HG03521 (cell line): ENCODE measurements around the gene SCGB1D4.
"Not testable (repeated sequence)": the region's sequence is repeated elsewhere in the genome, so short reads cannot be mapped to it uniquely, and the experiment has no call there.

Experiments used
- ATAC-seq: cut with Tn5 transposase; IDR thresholded peaks from one replicate; pipeline ENCODE4 v1.9.1; 2021; ENCODE audit warnings: mild to moderate bottlenecking, moderate library complexity; ENCODE audit not compliant: unreplicated experiment

Gene SCGB1D4, protein sequence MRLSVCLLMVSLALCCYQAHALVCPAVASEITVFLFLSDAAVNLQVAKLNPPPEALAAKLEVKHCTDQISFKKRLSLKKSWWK

DNA sequence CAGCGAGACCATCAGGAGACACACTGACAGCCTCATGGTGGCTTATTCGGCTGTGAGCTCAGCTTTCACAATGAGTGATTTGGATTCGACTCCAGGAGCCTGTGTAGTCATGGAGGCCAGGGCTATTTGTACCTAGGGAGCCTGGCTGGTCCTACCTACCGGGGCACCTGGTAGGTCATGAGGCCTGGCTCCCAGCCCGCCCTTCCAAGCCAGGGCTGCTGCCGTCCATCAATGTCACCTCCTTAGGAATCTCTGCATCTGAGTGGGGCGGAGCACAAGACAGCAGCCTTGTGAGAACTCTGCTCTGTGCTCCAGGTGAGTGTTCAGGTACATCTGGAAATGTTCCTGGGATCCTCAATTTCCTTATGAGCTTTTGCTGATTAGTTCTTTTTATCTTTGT lies at the start of gene SCGB1D4:
SCGB1D4 (minus strand) TSS at position 101 of the 400 bp plus-strand sequence; CDS start at position 36, 65 bp downstream.
- ATAC-seq, result no peak

DNA sequence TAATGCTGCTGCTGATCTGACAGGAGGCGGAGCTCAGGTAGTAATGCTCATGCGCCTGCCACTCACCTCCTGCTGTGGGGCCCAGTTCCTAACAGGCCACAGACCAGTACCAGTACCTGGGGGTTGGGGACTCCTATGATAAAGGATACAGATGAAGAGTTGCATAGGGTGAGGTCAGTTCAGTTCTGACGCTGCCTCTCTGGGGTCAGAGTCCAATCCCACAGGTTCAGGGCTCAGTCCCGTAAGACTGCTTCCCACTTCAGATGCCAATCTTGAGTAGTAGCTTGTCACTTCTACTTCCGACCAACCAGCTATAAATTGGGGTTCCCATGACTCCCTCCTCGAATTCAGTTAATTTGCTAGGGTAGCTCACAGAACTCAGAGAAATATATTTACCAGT lies 47.0 kb upstream of the SCGB1D4 start:
- ATAC-seq, result no peak

DNA sequence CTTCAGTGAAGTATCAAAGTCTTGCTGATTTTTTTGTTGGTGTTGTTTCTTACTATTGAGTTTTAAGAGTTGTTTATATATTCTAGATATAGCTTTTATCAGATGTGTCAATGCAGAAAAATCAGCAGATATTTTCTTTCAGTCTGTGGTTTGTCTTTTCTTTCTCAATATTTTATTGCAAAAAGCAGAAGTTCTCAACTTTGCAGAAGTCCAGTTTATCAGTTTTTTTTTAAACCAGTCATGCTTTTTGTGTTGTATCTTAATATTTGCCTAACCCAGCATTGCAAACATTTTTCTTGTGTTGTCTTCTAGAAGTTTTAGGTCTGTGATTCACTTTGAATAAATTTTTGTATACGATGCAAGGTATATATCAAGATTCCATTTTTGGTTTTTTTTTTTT lies 45.3 kb upstream of the SCGB1D4 start:
- no peak for ATAC-seq

DNA sequence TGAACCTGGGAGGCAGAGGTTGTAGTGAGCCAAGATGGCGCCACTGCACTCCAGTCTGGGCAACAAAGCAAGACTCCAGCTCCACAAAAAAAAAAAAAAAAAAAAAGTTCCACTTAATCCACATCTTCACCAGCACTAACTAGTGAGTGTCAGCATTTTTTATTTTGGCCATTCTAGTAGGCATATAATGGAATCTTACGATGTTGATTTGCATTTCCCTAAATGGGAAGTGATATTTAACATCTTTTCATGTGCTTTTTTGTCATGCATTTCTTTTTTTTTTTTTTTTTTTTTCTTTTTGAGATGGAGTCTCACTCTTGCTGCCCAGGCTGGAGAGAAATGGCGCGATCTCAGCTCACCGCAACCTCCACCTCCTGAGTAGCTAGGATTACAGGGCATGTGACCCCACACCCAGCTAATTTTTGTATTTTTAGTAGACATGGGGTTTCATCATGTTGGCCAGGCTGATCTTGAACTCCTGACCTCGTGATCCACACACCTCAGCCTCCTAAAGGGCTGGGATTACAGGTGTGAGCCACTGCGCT lies 44.8 kb upstream of the SCGB1D4 start:
- not testable (repeated sequence) for ATAC-seq

DNA sequence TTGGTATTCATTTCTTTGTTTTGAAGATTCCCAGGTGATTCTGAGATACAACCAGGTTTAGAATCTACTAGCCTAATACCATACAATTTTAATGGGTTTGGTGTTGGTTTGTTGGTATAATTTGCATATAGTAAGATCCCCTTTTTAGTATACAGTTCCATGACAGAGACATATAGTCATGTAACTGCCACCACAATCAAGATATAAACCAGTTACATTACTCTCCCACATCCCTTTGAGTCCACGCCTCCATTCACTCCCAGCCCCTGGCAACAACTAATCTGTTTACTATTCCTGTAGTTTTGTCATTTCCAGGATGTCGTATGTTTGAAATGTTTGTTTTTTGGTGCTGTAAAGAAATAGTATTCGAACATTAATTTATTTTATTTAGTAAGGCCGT lies 42.7 kb upstream of the SCGB1D4 start:
- no peak for ATAC-seq

DNA sequence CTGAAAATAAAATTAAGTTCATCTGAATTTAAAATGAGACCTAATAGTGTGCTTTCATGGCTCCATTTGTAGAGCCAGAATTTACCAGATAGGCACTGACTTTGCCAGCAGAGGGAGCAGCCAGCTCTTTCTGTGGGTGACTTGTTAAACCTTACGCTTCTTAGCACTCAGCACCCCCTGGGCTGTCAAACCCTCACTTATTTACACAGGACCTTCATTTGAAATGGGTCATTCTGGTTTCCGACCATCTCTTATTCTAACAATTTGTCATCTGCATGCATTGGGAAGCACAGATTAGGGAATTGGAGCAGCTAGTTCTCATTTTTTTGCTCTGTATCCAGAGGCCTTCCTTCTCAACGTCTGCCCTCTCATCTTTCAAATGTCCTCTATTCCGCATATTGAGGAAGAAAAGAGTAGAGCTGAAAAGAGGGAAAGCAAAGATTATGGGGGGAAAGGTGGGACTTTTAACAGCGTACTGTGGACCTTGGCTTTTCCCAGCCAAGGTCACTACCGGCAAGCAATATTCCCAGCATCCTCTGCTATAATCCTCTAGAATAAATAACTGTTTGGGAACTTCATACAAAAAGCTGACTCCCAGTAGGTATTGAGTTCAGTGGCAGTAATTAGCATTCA lies 41.5 kb upstream of the SCGB1D4 start:
- ATAC-seq, result no peak

DNA sequence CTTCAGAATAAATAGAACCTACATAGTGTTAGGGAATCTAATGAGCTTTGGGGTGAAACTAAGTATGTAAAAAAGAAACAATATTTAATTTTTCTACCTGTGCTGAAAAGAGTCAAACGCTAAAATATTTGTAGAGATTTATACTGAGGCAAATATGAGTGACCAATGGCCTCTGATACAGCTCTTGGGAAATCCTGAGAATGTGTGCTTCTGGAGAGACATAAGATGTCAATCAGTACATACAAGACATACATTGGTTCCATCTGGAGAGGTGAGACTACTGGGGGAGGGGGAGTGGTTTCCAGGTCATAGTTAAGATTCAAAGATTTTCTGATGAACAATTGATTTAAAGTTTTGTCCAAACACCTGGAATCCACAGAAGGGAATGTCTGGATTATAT lies 39.3 kb upstream of the SCGB1D4 start:
- ATAC-seq, result no peak

DNA sequence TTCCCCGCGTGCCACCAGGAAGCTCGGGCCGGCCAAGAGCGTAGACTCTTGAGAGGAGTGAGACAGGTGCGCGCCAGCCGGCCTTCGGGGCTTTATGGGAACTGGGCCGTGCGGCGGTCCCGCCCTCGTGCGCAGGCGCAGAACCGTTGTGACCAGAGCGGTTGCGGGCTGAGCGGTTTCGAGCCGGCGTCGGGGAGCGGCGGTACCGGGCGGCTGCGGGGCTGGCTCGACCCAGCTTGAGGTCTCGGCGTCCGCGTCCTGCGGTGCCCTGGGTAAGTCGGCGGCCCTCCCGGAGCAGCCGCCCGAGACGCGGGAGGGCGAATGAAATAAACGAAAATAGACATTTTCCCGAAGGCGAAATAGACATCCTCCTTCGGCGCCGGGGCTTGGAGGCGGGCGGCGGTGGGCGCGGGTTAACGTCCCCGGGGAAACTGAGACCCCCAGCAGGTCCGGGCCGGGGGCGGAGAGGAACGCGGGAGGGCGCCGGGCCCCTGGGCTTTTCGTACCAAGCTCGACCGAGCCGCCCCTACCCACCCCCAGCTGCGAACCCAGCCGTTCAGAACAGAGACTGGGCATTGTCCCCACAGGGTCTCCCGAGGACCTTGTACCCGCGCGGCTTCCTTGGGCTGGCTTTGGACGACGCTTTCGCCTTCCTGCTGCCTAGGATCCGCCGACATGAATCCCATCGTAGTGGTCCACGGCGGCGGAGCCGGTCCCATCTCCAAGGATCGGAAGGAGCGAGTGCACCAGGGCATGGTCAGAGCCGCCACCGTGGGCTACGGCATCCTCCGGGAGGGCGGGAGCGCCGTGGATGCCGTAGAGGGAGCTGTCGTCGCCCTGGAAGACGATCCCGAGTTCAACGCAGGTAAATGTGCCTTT lies 38.7 kb upstream of the SCGB1D4 start, which contains the start of gene ASRGL1:
ASRGL1 (plus strand) TSS at position 146 of the 879 bp plus-strand sequence; CDS start at position 676, 530 bp downstream.
- ATAC-seq, result no peak

DNA sequence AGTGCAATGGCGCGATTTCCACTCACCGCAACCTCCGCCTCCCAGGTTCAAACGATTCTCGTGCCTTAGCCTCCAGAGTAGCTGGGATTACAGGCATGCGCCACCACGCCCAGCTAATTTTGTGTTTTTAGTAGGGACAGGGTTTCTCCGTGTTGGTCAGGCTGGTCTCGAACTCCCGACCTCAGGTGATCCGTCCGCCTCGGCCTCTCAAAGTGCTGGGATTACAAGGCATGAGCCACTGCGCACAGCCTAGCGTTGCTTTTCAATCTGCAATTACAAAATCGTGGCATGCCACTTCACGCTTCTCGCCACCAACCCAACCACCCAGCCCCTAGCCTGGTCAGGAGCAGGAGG lies 38.1 kb upstream of the SCGB1D4 start:
- ATAC-seq, result not testable (repeated sequence)

DNA sequence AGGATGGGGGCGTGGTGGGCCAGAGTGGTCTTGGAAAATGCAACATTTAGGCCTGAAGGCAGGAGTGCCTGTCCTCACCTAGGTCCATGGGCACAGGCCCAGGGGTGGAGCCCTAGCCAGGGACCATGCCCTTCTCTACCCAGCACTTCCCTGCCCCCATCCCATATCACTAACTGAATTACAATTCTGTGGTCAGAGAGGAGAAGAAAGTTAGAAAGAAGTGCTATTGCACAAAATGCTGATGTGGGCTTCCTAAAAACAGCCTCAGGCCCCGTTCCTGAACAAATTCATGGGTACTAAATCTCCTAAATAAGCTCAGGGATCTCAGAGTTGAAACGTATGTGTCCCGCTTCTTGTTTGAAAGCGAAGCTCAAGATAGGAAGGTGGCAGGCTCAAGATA lies 34.9 kb upstream of the SCGB1D4 start:
- no peak for ATAC-seq

DNA sequence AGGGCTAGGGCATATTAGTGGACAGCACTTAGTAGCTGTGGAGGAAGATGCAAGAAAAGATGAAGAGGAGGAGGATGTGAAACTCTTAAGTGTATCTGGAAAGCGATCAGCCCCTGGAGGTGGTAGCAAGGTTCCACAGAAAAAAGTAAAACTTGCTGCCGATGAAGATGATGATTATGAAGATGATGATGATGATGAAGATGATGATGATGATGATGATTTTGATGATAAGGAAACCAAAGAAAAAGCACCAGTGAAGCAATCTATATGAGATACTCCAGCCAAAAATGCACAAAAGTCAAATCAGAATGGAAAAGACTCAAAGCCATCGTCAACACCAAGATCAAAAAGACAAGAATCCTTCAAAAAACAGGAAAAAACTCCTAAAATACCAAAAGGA lies 32.4 kb upstream of the SCGB1D4 start:
- not testable (repeated sequence) for ATAC-seq

DNA sequence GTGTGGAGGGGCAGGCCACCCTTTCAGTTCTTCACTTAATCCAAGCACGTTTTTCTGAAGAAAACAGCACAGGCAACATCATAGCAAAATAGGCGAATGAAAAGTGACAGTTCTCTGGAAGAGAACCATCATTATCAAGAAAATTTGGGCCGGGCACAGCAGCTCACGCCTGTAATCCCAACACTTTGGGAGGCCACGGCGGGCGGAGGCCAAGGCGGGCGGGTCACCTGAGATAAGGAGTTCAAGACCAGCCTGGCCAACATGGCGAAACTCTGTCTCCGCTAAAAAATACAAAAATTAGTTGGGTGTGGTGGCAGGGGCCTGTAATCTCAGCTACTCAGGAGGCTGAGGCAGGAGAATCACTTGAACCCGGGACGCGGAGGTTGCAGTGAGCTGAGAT lies 28.7 kb upstream of the SCGB1D4 start:
- ATAC-seq, result not testable (repeated sequence)

DNA sequence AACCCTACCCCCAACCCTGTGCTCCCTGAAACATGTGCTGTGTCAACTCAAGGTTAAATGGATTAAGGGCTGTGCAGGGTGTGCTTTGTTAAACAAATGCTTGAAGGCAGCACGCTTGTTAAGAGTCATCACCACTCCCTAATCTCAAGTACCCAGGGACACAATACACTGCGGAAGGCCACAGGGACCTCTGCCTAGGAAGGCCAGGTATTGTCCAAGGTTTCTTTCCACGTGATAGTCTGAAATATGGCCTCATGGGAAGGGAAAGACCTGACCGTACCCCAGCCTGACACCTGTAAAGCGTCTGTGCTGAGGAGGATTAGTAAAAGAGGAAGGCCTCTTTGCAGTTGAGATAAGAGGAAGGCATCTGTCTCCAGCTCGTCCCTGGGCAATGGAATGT lies 27.8 kb upstream of the SCGB1D4 start:
- not testable (repeated sequence) for ATAC-seq

DNA sequence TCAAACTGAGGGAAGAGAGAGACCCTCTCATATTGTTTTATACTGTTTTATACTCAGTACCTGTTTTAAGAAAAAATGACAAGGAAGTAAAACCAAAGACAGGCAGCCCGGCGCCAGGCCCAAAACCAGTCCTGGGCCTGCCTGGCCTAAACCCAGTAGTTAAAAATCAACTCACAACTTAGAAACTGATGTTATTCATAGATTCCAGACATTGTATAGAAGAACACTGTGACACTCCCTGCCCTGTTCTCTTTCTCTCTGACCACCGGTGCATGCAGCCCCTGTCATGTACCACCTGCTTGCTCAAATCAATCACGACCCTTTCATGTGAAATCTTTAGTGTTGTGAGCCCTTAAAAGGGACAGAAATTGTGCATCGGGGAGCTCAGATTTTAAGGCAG lies 26.9 kb upstream of the SCGB1D4 start:
- ATAC-seq, result not testable (repeated sequence)

DNA sequence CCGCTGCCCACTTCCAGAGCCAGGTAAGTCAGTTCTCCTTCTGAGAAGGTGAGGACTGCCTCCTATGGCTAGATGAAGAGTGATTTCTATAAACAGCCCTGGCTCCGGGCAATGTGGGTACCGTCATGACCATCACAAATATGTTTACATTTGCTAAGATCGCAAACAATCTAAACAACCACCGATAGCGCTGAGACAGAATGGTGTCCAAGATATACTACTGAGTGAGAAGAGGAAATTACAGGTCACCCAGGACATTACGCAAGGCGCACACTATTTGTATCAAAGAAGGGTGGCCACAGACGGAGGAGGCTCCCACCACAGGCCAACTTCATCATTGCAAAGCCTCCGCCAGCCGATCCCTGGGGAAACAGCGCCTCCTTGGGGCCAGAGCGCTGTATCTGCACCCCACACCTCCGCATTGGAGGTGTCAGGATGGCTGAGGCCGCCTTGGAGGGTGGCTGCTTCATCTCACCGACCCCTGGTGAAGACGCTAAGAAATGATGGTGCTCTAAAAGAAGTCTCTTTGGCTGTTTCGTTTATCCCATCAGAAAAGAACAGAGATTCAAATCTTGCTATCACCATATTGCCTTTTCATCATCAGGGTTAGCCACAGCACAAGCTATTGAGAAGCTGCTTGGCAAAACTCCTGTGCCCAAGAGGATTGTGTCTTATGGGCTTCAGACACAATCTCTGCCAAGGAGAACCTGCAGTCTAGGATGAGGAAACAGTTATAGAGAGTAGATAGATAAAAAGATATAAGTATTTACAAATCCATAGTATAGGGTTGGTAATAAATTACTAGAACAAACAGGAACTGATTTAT lies 26.1 kb upstream of the SCGB1D4 start:
- no peak for ATAC-seq

DNA sequence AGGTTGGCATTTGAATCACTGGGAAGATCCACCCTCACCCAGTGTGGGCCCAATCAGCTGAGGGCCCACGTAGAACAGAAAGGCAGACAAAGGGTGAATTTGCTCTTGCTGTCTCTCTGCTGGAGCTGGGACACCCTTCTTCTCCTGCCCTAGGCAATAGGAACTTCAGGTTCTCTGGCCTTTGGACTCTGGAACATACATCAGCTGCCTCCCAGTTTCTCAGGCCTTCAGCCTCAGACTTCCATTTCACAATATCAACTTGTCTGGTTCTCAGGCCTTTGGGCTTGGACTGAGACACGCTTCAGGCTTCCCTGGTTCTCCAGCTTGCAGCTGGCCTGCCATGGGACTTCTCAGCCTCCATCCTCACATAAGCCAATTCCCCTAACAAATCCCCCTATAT lies 23.6 kb upstream of the SCGB1D4 start:
- no peak for ATAC-seq

DNA sequence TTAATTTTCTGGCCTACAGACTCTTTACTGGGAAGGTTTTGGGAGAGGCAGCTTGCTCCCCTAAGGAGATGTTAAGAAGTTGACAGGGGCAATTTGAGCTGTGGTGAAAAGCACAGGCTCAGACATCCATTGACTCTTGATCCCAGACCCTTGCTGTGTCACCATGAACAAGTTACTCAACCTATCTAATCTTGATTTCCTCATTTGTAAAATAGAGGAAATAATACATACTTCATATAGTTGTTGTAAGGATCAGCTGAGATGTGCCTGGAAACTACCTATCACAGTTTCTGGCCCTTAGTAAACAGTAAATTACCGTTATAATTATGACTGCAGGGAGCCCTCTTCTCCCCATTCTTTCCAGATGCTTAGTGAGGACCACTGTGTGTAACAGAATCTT lies 16.6 kb upstream of the SCGB1D4 start:
- no peak for ATAC-seq

DNA sequence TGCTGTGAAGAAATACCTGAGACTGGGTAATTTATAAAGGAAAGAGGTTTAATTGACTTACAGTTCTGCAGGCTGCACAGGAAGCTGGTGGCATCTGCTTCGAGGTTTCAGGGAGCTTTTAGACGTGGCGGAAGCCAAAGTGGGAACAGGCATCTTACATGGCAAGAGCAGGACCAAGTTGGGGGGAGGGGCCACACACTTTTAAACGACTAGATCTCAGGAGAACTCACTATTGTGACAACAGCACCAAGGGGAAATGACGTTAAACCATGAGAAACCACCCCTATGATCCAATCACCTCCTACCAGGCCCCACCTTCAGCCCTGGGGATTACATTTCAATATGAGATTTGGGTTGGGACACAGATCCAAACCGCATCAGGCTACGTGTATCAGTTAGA lies 11.1 kb upstream of the SCGB1D4 start:
- no peak for ATAC-seq

DNA sequence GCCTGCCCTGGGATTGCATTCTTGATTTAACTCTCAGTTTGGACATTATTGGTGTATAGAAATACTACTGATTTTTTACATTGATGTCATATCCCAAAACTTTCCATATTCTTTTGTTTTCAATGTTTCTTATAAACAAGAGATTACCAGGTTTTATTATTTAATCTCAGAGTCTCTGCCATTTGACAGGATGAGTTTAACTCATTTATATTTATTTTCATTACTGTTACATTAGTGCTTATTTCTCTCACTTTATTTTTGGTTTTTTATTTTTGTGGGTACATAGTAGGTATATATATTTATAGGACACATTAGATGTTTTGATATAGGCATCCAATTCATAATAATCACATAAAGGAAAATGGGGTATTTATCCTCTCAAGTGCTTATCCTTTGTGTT lies 9.1 kb upstream of the SCGB1D4 start:
- no peak for ATAC-seq

DNA sequence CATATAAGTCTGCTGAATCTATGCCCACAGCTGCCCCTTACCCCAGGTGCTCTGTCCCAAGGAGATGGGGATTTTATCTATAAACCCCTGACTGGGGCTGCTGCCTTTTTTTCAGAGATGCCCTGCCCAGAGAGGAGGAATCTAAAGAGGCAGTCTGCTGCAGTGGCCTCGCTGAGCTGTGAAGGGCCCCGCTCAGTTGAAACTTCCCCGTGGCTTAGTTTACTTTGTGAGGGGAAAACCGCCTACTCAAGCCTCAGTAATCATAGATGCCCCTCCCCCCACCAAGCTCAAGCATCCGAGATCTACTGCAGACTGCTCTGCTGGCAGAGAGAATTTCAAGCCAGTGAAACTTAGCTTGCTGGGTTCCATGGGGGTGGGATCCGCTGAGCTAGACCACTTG lies 7.4 kb upstream of the SCGB1D4 start:
- no peak for ATAC-seq

DNA sequence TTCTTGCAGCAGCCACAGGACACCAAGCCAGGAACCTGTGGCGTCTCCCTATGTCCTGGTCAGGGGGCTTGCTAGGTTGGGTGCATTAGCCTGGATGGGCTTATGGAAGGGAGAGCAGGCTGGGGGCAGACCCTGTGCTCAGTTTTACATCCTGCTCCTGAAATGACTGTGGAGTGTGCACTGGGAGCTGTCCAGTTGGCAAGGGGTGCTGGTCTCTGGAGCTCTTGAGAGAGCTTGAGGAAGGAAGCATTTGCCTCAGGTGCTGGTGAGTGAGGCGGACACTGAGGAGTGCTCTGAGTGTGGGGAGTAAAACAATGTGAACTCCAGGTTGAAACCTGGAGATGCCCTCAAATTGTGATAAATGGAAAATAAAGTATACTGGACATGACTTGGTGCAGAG lies 3.4 kb downstream of the SCGB1D4 start:
- ATAC-seq, result no peak
